SKM-1 treated with dmso at 0.1 percent for 144 hours (cell line): Measurements from ENCODE around the gene AGBL5.

Experiments
- DNase-seq: peaks from one replicate; lab custom pipeline; 2025; ENCODE audit not compliant: unreplicated experiment; lab: John Stamatoyannopoulos, UW

AGBL5 gene

DNA sequence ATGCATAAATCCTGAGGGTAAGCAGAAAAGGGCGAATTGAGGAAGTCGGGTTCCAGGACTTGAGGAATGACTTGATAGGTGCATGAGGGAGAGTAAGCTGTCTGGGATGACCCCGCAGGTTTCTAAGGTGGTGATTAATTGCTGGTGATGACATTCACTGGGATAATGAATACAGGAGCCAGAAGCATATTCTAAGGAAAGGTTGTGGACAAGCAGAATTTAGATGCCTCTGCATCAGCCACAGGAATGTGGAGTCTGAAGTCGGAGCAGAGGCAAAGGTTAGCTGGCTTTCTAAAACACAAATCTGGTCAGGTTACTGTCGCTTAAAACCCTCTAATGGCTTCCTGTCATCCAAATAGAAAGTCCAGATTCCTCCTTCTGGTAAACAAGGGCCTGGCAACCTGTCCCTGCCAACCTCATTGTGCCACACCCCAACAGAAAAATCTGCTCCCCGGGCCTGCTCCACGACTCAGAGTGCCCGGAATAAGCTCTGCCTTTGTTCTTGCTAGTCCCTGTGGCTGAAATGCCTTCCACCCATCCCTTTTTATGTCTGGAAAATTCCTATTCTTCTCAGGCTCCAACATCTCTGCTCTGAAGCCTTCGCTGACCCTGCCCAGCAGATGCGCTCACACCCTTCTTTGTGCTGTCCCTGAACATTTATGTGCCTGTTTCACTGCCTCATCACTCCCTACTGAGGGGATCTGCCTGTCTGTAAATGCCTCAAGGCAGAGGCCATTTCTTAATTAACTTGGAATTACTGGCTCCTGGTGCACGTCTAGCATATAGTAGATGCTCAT is 30.0 kb upstream of the AGBL5 start:
- DNase-seq: no peak

DNA sequence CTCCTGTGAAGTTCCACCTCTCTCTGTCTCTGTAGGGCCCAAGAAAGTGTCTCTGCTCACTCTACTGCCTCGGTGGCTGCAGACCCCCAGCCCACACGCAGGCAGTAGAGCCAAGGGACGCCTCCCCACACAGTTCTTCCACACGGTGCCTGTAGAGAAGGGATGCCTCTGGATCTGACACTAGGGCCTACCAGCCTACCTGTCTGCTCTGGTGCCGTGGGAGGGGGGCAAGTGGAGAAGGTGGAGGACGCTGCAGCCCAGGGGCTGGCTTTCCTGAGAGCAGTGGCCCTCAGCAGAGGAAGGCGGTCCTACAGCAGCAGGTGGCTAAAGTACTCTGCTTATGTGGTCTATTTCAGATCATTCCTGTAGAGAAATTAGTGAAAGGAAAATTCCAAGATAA is 27.7 kb upstream of the AGBL5 start:
- no peak for DNase-seq

DNA sequence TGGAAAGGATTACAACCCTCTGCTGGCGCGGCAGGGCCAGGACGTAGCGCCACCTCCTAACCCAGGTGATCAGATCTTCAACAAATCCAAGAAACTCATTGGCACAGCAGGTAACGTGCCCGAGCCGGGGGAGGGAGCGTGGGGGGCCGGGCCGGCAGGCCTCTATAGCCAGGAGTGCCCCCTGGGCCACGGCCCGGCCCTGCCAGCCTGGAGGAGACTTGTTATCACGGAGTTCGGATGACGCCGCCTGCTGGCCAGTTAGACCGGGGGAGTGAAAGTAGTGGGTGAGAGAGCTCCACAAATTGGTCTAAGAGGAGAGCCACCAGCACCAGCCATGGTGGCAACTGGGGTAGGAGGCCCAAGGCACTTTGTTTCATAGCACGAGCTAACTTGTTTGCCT is 27.3 kb upstream of the AGBL5 start:
- no peak for DNase-seq

DNA sequence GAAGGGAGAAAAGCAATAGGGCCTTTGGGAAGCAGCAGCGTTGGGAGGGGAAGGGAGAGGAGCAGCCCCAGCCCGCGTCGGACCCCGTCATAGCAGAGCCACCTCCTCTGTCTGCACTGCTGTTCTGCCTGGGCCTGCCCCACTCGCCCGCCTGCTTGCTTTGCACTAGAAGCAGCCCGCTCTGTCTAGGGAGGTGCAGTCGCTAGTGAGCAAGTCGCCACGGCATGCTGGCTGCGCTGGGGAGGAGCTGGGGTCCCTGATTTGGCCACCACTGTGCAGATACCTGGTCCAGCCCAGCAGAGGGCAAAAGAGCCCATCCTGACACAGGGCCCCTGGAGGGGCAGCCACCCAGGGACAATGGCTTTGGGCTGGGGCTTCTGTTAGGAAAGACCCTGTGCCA is 26.7 kb upstream of the AGBL5 start:
- DNase-seq: no peak

DNA sequence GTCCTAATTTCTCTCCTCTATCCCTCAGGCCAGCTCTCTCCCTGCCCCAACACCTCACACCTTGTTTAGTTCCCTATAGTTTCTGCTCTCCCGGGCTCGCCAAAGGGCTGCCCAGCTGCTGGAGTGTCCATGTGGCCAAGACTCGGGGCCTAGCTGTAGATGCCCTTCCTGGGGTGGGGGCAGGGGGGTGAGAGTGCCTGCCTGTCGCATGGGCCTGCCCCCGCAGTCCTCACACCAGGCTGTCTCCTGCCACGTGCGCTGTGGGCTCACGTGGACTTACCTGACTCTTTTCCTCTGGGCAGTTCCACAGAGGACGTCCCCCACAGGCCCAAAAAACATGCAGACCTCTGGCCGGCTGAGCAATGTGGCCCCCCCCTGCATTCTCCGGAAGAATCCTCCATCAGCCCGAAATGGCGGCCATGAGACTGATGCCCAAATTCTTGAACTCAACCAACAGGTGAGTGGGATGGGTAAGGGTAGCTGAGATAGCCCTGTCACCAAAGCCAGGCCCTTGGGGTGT is 26.1 kb upstream of the AGBL5 start:
- DNase-seq: no peak

DNA sequence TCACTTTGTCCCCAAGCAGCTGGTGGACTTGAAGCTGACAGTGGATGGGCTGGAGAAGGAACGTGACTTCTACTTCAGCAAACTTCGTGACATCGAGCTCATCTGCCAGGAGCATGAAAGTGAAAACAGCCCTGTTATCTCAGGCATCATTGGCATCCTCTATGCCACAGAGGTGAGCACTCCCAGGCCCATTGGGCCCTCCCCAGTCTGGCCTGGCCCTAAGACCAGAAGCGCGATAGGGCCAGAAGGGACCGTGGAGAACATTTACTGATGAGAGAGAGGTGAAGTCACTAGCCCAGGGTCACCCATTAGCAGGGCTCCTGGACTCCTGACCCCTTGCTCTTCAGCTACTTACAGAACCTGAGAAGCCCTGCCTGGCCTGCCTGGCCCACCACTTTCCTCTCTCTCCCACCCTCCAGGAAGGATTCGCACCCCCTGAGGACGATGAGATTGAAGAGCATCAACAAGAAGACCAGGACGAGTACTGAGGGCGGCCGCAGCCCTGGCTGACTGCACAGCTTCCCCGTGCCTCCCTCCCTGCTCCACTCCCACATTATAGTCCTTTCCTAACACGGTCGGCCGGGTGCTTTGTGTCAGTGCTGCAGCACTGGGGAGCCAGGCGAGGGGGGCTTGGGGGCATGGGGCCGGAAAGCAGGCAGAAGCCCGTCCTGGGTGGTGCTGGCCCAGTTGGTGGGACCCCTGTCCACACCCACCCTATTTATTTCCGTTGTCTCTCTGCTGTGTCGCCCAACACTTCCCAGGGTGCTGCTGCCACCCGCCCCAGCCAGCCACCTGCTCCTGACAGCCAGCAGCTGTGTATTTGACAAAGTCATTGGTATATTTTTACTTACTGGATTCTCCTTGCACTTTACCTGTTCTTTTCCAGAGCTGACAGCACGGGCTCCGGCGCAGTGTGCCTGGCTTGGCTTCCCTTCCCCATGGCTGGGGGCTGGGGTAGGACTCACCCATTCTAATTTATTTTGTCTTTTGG is 25.3 kb upstream of the AGBL5 start:
- no peak for DNase-seq

DNA sequence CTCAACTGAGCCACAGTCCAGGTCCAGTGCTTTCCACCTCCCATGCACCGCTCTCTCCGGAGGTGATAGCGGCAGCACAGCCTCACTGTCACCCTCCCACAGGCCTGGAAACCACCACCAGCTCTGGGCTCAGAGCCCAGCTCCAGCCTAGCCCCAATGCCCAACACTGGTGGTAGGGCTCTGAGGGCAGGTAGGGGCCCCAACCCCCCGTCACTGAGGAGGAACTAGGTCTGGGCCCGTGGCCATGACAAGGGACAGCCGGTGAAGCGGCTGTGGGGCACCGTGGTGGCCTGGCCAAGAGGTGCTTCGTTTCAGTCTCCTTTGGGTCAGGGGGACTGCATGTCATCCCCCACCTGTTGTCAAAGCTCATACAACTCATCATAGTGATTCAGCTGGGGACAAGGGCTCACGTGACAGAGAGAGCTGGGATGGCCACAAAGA is 24.2 kb upstream of the AGBL5 start:
- DNase-seq: no peak

DNA sequence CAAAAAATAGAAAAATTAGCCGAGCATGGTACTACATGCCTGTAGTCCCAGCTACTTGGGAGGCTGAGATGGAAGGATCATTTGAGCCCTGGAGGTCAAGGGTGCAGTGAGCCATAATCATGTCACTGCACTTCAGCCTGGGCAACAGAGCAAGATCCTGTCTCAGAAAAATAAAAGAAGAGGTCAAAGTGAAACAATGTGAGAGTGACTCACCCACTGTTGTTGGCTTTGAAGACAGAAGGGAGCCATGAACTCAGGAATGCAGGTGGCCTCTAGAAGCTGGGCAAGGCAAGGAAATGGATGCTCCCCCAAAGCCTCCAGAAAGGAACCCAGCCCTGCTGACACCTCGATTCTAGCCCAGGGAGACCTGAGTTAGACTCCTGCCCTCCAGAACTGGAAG is 22.4 kb upstream of the AGBL5 start:
- no peak for DNase-seq

DNA sequence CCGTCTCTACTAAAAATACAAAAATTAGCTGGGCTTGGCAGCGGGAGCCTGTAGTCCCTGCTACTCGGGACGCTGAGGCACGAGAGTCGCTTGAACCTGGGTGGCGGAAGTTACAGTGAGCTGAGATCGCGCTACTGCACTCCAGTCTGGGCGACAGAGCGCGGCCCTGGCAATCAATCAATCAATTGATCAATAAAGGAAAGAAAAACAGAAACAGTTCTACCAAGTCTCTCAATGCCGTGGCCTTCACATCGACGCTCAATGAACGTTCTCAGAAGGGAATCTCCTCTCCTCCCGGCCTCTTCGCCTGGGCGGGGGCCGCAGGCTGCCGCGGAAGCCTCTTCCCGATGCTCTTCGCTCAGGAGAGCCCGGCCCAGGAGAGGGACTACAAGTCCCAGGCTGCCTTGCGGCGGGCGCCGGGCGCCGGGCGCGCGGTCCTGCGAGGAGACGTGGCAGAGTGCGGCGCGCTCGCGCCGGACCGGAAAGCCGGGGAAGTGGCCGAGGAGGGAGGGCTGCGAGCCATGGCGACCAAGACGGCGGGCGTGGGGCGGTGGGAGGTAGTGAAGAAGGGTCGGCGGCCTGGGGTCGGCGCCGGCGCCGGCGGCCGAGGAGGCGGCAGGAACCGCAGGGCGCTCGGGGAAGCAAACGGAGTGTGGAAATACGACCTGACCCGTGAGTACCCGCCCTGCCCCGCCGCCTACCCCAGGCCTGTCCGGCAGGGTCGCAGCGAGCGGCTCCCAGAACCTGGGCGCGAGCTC is 18.8 kb upstream of the AGBL5 start, which contains the start of gene TMEM214:
TMEM214 (plus strand) TSS at position 471 of the 758 bp plus-strand sequence; CDS start at position 522, 51 bp downstream.
- DNase-seq: peak; percentile 80

DNA sequence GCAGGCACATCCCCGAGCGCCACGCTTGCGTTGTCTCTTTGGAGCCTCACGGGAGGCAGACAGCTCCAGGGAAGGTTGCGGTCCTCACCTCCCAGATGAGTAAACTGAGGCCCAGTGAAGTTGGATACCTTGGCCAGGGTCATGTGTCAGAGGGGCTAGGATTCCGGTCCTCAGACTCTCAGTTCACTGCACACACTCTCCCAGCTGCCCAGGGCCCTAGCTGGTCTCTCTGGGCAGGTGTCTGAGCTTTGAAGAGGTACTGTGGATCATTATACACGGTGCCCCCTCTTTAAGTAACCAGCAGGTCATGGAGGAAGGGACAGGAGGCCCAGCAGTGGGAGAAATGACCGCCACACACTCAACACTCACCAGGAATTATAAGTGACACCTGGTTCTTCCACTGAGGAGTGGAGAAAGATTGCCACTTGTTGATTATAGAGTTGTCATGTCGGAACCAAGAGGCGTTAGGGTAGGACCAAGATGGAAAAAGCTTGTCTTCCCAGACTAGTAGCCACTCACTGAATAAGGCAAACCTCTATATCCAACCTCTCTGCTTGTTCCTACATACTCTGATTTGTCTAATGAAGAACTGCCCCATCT is 18.1 kb upstream of the AGBL5 start:
- DNase-seq: no peak

DNA sequence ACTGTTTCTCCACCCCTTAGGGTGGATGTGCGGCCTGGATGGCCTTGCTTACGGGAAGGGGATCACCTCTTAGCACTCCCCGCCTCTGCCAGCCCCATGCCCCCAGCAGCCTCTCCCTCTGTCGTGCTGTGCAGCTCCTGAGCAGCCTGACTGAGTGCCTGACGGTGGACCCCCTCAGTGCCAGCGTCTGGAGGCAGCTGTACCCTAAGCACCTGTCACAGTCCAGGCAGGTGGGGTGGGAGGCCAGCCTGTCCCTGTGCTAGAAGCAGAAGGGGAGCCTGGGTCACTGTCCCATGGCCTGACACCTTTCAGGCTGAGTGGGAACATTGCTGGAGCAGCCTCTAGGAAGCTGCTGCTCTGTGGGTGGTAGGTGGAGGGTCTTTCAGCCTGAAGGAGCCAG is 13.5 kb upstream of the AGBL5 start:
- DNase-seq: no peak

DNA sequence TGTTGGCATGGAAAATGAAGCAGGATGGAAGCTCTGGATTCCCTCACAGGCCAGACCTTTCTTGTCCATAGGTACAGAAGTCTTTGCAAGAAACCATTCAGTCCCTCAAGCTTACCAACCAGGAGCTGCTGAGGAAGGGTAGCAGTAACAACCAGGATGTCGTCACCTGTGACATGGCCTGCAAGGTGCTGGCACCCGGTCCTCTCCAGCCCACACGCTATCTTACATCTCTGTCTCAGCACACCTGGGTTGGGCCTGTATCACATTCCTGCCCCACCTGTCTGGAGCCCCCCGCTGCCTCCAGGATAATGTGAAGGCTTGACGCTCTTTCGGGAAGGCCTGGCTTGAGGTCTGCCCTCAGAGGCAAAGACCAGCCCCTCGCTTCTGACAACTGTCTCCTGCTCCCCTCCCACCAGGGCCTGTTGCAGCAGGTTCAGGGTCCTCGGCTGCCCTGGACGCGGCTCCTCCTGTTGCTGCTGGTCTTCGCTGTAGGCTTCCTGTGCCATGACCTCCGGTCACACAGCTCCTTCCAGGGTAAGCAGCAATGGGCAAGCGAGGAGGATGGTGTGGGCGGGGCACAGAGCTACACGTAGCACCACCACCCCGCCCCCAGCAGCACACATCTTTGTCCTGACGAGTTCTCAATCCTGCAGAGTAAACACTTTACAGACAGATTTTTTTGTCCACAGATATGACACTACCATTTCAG is 12.7 kb upstream of the AGBL5 start:
- no peak for DNase-seq

DNA sequence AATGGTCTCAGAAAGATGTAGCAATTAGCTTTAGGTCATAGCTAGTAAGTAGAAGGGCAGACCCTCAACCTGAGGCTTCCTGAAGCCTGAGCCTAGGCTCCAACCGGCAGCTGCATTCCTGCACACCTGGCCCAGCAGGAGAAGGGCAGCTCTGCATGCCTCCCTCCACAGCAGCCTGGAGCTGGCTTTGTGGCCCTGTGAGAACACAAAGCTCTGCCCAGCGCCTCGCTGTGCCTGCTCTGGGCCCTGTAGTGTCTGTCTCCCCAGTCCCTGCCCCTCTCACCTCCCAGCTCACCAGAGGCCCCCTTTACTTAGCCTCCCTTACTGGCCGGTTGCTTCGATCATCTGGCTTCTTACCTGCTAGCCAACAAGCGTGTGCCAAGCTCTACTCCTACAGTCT is 12.0 kb upstream of the AGBL5 start:
- no peak for DNase-seq

DNA sequence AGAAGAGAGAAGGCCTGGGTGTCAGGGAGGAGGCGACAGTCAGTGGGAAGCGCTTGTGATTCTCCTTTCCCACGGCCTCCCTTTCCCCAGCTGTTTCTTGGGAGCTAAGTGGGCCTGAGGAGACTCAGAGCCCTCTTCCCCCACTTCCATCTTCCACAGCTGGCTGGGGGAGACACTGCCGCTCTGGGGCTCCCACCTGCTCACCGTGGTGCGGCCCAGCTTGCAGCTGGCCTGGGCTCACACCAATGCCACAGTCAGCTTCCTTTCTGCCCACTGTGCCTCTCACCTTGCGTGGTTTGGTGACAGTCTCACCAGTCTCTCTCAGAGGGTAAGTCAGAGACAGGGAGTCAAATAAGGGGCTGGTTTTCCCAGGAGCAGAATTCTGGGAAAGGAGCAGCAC is 11.6 kb upstream of the AGBL5 start:
- DNase-seq: no peak

DNA sequence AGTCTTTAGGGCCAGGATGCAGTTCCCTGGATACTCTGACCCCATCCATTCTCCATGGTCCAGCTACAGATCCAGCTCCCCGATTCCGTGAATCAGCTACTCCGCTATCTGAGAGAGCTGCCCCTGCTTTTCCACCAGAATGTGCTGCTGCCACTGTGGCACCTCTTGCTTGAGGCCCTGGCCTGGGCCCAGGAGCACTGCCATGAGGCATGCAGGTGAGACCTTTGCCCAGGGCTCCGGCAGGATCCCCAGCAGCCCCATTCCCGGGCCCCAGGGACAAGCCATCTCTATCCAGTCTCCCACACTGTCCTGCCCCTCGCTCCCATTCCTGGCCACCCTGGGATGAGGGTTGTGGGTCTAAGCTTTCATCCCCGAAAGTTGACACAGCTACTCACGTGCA is 11.2 kb upstream of the AGBL5 start:
- no peak for DNase-seq

DNA sequence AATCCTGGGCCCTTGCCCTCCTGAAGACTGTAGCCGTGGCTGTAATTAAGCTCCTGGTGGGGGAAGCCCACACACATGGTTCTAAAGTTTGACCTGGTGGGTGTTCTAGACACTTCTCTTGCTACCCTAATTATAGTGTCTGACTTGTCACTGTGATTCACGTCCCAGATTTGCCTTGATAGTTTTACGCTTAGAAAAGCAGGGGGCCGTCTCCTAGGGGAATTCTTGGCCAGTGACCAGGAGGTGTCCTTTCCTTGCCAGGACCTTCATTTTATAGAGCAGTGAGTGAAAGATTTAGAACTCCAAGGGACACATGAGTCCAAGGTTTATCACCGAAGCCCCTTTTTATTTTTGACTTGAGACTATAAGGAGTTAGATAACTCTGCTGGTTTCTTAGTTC is 9.7 kb upstream of the AGBL5 start:
- no peak for DNase-seq

DNA sequence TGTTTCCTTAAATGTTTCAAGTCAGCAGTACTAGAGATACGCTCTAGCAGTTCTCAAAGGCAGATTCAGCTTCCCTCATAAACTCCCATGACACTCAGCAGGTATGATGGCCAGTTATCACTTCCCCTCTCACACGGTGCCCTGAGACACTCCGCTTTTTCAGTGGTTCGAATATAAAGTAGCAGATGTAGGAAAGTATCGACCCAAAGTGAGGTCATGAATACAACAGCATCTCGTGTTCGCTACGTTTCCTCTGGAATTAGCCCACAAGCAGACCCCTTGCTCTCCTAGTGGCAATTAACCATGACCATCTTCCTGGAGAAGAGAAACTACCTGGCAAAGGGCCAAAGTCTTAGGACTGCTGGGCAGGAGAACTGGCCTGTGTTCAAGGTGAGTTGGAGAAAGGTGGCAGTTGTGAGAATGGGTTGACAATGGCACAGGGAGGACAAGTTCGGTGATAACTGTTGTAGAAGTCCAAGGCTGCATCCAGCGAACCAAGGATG is 9.3 kb upstream of the AGBL5 start:
- no peak for DNase-seq

DNA sequence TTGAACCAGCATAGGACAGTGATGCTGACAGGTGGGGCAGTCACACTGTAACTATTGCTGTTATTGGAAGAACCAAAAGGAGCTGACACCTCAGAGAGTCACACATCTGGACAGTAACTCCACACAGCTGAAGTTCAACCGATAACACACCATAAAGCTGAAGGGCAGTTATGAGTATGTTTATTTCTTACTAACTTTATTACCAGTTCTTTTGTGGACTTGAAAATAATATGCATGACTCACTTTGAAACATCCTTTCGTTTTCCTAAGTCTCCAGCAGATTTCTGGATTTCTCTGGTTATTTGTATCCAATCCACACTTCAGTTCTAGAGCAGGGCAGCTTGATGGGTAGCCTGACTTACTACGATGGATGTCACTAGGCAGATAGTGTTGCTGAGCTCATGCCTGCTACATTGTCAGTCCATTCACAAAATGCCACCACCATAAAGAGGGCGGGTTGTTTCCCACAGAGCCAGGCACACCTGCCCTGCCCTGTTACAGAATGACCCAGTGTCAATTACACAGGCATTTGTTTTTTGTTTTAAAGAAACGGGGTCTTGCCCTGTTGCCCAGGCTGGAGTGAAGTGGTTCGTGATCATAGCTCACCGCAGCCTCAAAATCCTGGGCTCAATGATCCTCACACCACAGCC is 8.4 kb upstream of the AGBL5 start:
- no peak for DNase-seq
